PC-3 (cell line): ENCODE data around the gene FLT3.

Experiments
- CTCF ChIP-seq: fragments of 300-600 bp; sonication (generic); conservative IDR thresholded peaks from 2 replicates; pipeline ENCODE4 v1.5.1; 2017; ENCODE audit warnings: antibody characterized with exemption, low read depth, mild to moderate bottlenecking, low read length
- EZH2 ChIP-seq: fragments of 300-600 bp; sonication (generic); IDR thresholded peaks from one replicate; pipeline ENCODE4 v1.6.1; 2017; ENCODE audit warnings: antibody characterized with exemption, mild to moderate bottlenecking, low read length; ENCODE audit not compliant: unreplicated experiment

GRCh38 chr13:28129911-28130693 is 29.7 kb upstream of the FLT3 start:
- TF ChIP-seq CTCF = no peak
- no peak for TF ChIP-seq EZH2
